PC-3 (cell line): Measurements from ENCODE around the gene NTN3. TPM values are rescaled to one million over a fixed set of nuclear protein-coding genes. Genes with fewer than 3 reads are reported as not detected.
A peak's percentile ranks its signal among the peaks of the same experiment; 100 is the strongest.

Experiments used
- ATAC-seq: fragments of 200-7000 bp; cut with Tn5 transposase; 2 replicates; pipeline ENCODE4 v1.9.1; 2020; ENCODE audit warnings: mild to moderate bottlenecking, moderate library complexity
- BruUV-seq: library from RNA; stranded (reverse); fragments of 400-500 nt; replicated peaks from 2 replicates; lab custom pipeline; 2021; lab: Mats Ljungman, UMichigan
- CTCF ChIA-PET: fragments of 300-600 bp; sonication (Branson Sonifier 250); formaldehyde crosslinking; loops from one replicate; lab custom pipeline; 2022; ENCODE audit warnings: antibody characterized with exemption; lab: Charles Lee
- POLR2A ChIA-PET: fragments of 300-600 bp; sonication (Branson Sonifier 250); formaldehyde crosslinking; loops from one replicate; lab custom pipeline; 2022; ENCODE audit warnings: antibody characterized with exemption; ENCODE audit not compliant: unreplicated experiment; lab: Charles Lee
- DNase-seq: peaks from one replicate; pipeline ENCODE4 v3.0.0-alpha.2; 2015
- H2AFZ ChIP-seq: fragments of 300-600 bp; sonication (generic); 2 replicates; pipeline ENCODE4 v1.6.0; 2016; ENCODE audit warnings: antibody characterized with exemption, low read length
- H3F3A ChIP-seq: fragments of 300-600 bp; sonication (generic); one replicate; pipeline ENCODE4 v1.6.0; 2017; ENCODE audit warnings: antibody characterized with exemption, low read length, control low read depth, mild to moderate bottlenecking; ENCODE audit not compliant: unreplicated experiment
- H3K27ac ChIP-seq: fragments of 300-600 bp; sonication (generic); 2 replicates; pipeline ENCODE4 v1.5.1; 2016; ENCODE audit warnings: mild to moderate bottlenecking, low read length
- H3K27me3 ChIP-seq: fragments of 300-600 bp; sonication (generic); 2 replicates; pipeline ENCODE4 v1.6.1; 2016; ENCODE audit warnings: low read length, mixed read lengths
- H3K36me3 ChIP-seq: fragments of 300-600 bp; sonication (generic); 2 replicates; pipeline ENCODE4 v1.6.1; 2016; ENCODE audit warnings: low read depth, mixed run types, low read length, mixed read lengths
- H3K4me1 ChIP-seq: fragments of 300-600 bp; sonication (generic); 2 replicates; pipeline ENCODE4 v1.5.1; 2016; ENCODE audit warnings: low read length; ENCODE audit not compliant: insufficient read depth
- H3K4me2 ChIP-seq: fragments of 300-600 bp; sonication (generic); 2 replicates; pipeline ENCODE4 v1.6.0; 2016; ENCODE audit warnings: low read length
- H3K4me3 ChIP-seq: fragments of 300-600 bp; sonication (generic); 2 replicates; pipeline ENCODE4 v1.5.1; 2016; ENCODE audit warnings: mild to moderate bottlenecking, low read length, mixed read lengths
- H3K79me2 ChIP-seq: fragments of 300-600 bp; sonication (generic); 2 replicates; pipeline ENCODE4 v1.6.1; 2017; ENCODE audit warnings: low read length, mixed read lengths
- H3K9ac ChIP-seq: fragments of 300-600 bp; sonication (generic); 2 replicates; pipeline ENCODE4 v1.6.0; 2016; ENCODE audit warnings: mild to moderate bottlenecking, low read length
- H3K9me2 ChIP-seq: fragments of 300-600 bp; sonication (generic); replicated peaks from 2 replicates; pipeline ENCODE4 v1.6.1; 2016; ENCODE audit warnings: mixed run types, low read length, mixed read lengths
- H3K9me3 ChIP-seq: fragments of 300-600 bp; sonication (generic); 2 replicates; pipeline ENCODE4 v1.6.1; 2016; ENCODE audit warnings: low read length, mixed read lengths
- H4K20me1 ChIP-seq: fragments of 300-600 bp; sonication (generic); 2 replicates; pipeline ENCODE4 v1.6.1; 2016; ENCODE audit warnings: low read length, mixed read lengths
- EZH2 ChIP-seq: fragments of 300-600 bp; sonication (generic); IDR thresholded peaks from one replicate; pipeline ENCODE4 v1.6.1; 2017; ENCODE audit warnings: antibody characterized with exemption, mild to moderate bottlenecking, low read length; ENCODE audit not compliant: unreplicated experiment
- EZH2phosphoT487 ChIP-seq: fragments of 300-600 bp; sonication (generic); IDR thresholded peaks from 2 replicates; pipeline ENCODE4 v1.6.1; 2018; ENCODE audit warnings: mild to moderate bottlenecking, antibody characterized with exemption, low read length, borderline replicate concordance
- intact Hi-C: fragments of 100-400 bp; cut with micrococcal nuclease; formaldehyde crosslinking; loops from 2 replicates; pipeline ENCODE4 v1.9.0; 2023
- microRNA-seq: library from miRNA; unstranded; fragments of <30 nt; microRNA quantifications from one replicate; pipeline ENCODE4 v1.1.0, GENCODE V29; 2020; ENCODE audit not compliant: unreplicated experiment
- total RNA-seq: library from RNA; depleted of rRNA; stranded (reverse); fragments of >200 nt; gene quantifications from 2 replicates; pipeline ENCODE4 v1.2.3, GENCODE V29; 2014; rRNA removed
- TF ChIP-seq, protein P1 (sequence below): fragments of 300-600 bp; sonication (generic); conservative IDR thresholded peaks from 2 replicates; pipeline ENCODE4 v1.5.1; 2017; ENCODE audit warnings: antibody characterized with exemption, low read depth, mild to moderate bottlenecking, low read length

The NTN3 gene
- total RNA-seq, 1 experiment from 2014 or later, result not detected

DNA sequence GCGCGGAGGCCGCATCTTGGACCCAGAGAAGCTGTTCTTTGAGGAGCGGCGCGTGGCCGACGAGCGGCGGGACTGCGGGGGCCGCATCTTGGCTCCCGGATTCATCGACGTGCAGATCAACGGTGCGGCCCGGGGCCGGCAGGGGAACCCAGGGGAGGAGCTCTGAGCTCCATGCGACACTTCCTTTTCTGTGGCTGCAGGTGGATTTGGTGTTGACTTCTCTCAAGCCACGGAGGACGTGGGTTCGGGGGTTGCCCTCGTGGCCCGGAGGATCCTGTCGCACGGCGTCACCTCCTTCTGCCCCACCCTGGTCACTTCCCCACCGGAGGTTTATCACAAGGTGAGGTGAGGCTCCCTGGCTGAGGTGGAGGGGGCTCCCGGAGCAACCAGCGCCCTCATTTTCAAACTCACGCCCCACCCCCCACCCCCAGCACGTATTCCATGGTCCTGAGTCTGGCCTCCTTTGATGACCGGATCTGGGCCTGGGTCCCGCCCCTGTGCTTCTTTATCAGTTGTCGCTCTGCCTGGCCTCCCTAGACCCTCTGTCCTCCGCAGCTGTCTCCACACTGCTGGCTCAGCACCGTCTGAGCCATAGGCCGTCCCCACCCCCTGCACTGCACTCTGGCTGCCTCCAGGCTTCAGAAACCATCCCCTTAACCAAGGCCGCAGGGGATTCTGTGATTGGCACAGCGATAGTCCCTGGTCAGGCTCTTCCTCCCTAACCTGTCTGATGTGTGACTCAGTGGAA is 49.9 kb downstream of the NTN3 start:
- H3K9me3 ChIP-seq, result no peaks in the 10 kb centered on the region
- peaks cover 25% of the 10 kb centered on the region for H4K20me1 ChIP-seq
- H2AFZ ChIP-seq, result no peak overlapping the region
- peaks cover 21% of the 10 kb centered on the region for H3K4me1 ChIP-seq
- H3K9me2 ChIP-seq, result no peaks in the 10 kb centered on the region
- TF ChIP-seq EZH2phosphoT487 (no peak), EZH2 (no peak)
- TF ChIP-seq, protein P1, sequence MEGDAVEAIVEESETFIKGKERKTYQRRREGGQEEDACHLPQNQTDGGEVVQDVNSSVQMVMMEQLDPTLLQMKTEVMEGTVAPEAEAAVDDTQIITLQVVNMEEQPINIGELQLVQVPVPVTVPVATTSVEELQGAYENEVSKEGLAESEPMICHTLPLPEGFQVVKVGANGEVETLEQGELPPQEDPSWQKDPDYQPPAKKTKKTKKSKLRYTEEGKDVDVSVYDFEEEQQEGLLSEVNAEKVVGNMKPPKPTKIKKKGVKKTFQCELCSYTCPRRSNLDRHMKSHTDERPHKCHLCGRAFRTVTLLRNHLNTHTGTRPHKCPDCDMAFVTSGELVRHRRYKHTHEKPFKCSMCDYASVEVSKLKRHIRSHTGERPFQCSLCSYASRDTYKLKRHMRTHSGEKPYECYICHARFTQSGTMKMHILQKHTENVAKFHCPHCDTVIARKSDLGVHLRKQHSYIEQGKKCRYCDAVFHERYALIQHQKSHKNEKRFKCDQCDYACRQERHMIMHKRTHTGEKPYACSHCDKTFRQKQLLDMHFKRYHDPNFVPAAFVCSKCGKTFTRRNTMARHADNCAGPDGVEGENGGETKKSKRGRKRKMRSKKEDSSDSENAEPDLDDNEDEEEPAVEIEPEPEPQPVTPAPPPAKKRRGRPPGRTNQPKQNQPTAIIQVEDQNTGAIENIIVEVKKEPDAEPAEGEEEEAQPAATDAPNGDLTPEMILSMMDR, result no peak
- peak; percentile 69 for ATAC-seq
- H3K27ac ChIP-seq, result peak overlapping the region; percentile 48
- intact Hi-C loops, result no loop called here
- ChIA-PET CTCF (no interaction called here), POLR2A (interaction anchor here (0.8 kb wide), 1 partner anchor 10 kb away, joined by 14 read pairs; the partner anchor contains the start of gene CEMP1)
- peak overlapping the region; percentile 92 for H3K4me2 ChIP-seq
- DNase-seq, result peak; percentile 76
- peaks cover 11% of the 10 kb centered on the region; the same call in 1 of the 2 replicates for H3K36me3 ChIP-seq
- no peaks in the 10 kb centered on the region for H3K27me3 ChIP-seq
- peak overlapping the region; percentile 78 for H3K4me3 ChIP-seq
- H3F3A ChIP-seq, result no peaks in the 10 kb centered on the region
- peak overlapping the region; percentile 79 for H3K9ac ChIP-seq
- peaks cover 57% of the 10 kb centered on the region for H3K79me2 ChIP-seq
- no TSS peak for BruUV-seq

Small RNA genes within 50 kb of the gene (microRNA-seq; reads per million reads assigned to microRNA genes)
- not detected for gene MIR6767
- not detected for gene MIR6768

Other genes starting within 250 kb of the NTN3 start
- 49.0 and 57.7 TPM in 2 replicates for gene E4F1, start 247.7 kb upstream of the NTN3 start, total RNA-seq
- gene DNASE1L2, start 234.9 kb upstream of the NTN3 start, total RNA-seq, result 1.6 and 2.7 TPM in 2 replicates
- gene ECI1, start 219.7 kb upstream of the NTN3 start, total RNA-seq, result 71.7 and 90.5 TPM in 2 replicates
- gene RNPS1, start 203.2 kb upstream of the NTN3 start, total RNA-seq, result 131 and 154 TPM in 2 replicates
- gene ABCA3, start 130.6 kb upstream of the NTN3 start, total RNA-seq, result 11.0 and 15.5 TPM in 2 replicates
- gene CCNF, start 41.9 kb upstream of the NTN3 start, total RNA-seq, result 26.8 and 31.4 TPM in 2 replicates
- 35.5 and 44.9 TPM in 2 replicates for gene TEDC2, start 11.2 kb upstream of the NTN3 start, total RNA-seq
- 11.3 and 15.2 TPM in 2 replicates for gene TBC1D24, start 3.8 kb downstream of the NTN3 start, total RNA-seq
- 67.4 and 80.2 TPM in 2 replicates for gene ATP6V0C, start 42.7 kb downstream of the NTN3 start, total RNA-seq
- gene AMDHD2, start 49.1 kb downstream of the NTN3 start, total RNA-seq, result 50.3 and 62.8 TPM in 2 replicates
- 0.46 TPM in 1 of 2 replicates, not detected in the other for gene CEMP1, start 60.1 kb downstream of the NTN3 start, total RNA-seq
- gene PDPK1, start 66.7 kb downstream of the NTN3 start, total RNA-seq, result 13.7 and 18.9 TPM in 2 replicates
- 52.2 and 62.1 TPM in 2 replicates for gene KCTD5, start 211.2 kb downstream of the NTN3 start, total RNA-seq
- gene PRSS27, start 248.9 kb downstream of the NTN3 start, total RNA-seq, result 1.2 TPM in 1 of 2 replicates, not detected in the other